Endothelial cell of umbilical vein (primary cell): Measurements from ENCODE around the gene ZRANB2. TPM values are rescaled to one million over a fixed set of nuclear protein-coding genes. Genes with fewer than 3 reads are reported as not detected.

ENCODE experiments used
- BruUV-seq: library from RNA; stranded (reverse); fragments of 400-500 nt; replicated peaks from 2 replicates; lab custom pipeline; 2021; lab: Mats Ljungman, UMichigan
- CTCF ChIA-PET: fragments of 300-600, 350-600 bp; sonication (Branson Sonifier 250); formaldehyde crosslinking; loops from one replicate; lab custom pipeline; 2021; ENCODE audit warnings: antibody characterized with exemption, inconsistent platforms; lab: Charles Lee
- POLR2A ChIA-PET: fragments of 300-600, 350-600 bp; sonication (Branson Sonifier 250); formaldehyde crosslinking; loops from one replicate; lab custom pipeline; 2021; ENCODE audit warnings: antibody characterized with exemption, inconsistent platforms; lab: Charles Lee
- DNase-seq: peaks from one replicate; pipeline ENCODE4 v3.0.0-alpha.2; 2011; ENCODE audit warnings: low read depth, low spot score
- FAIRE-seq: peaks from 2 replicates; lab custom pipeline; 2011; peaks lifted over from hg19 to GRCh38; lab: Jason Lieb, UNC
- H2AFZ ChIP-seq: 2 replicates; pipeline ENCODE4 v1.6.0; 2012; ENCODE audit warnings: low read depth, low read length, control low read depth, inconsistent platforms
- H3K27ac ChIP-seq: 2 replicates; pipeline ENCODE4 v1.5.1; 2011; ENCODE audit warnings: low read depth, mild to moderate bottlenecking, control low read depth, low read length, moderate library complexity; ENCODE audit not compliant: insufficient read depth
- H3K27me3 ChIP-seq, 2 experiments: 2 replicates each; pipeline versions ENCODE4 v1.6.0 to v1.6.1; 2011; ENCODE audit warnings: low read length in 2 of 2, mixed read lengths in 1 of 2; ENCODE audit not compliant: control insufficient read depth in 2 of 2, insufficient read depth in 2 of 2
- H3K36me3 ChIP-seq, 2 experiments: 2 replicates in 1 of 2; 3 replicates in 1 of 2; pipeline ENCODE4 v1.5.1; 2011; ENCODE audit warnings: low read length in 2 of 2, mild to moderate bottlenecking in 1 of 2, moderate library complexity in 1 of 2; ENCODE audit not compliant: control insufficient read depth in 2 of 2, insufficient read depth in 2 of 2; ENCODE audit errors: extremely low read depth in 1 of 2
- H3K4me1 ChIP-seq: 3 replicates; pipeline ENCODE4 v1.5.1; 2011; ENCODE audit warnings: mild to moderate bottlenecking, low read length; ENCODE audit not compliant: control insufficient read depth, insufficient read depth; ENCODE audit errors: extremely low read depth
- H3K4me2 ChIP-seq: 2 replicates; pipeline ENCODE4 v1.6.1; 2011; ENCODE audit warnings: low read length, control low read depth, mixed read lengths; ENCODE audit not compliant: insufficient read depth
- H3K4me3 ChIP-seq, 3 experiments: fragments of 200-600 bp in 1 of 3; sonication (generic), shearing (Covaris generic) in 1 of 3; replicated peaks in 1 of 3; 2 replicates each; pipeline ENCODE4 v1.5.1; 2011 to 2016; ENCODE audit warnings: control low read depth in 3 of 3, low read length in 3 of 3, mild to moderate bottlenecking in 2 of 3, inconsistent platforms in 1 of 3, low read depth in 1 of 3, moderate library complexity in 1 of 3; ENCODE audit not compliant: insufficient read depth in 1 of 3
- H3K79me2 ChIP-seq: 2 replicates; pipeline ENCODE4 v1.6.0; 2012; ENCODE audit warnings: low read length, inconsistent platforms; ENCODE audit not compliant: control insufficient read depth, insufficient read depth
- H3K9ac ChIP-seq: replicated peaks from 2 replicates; pipeline ENCODE3; 2011; ENCODE audit warnings: low read length, control low read depth; ENCODE audit not compliant: insufficient read depth; ENCODE audit errors: extremely low read depth
- H3K9me1 ChIP-seq: replicated peaks from 3 replicates; pipeline ENCODE4 v1.6.0; 2011; ENCODE audit warnings: mild to moderate bottlenecking, low read length; ENCODE audit not compliant: control insufficient read depth, insufficient read depth; ENCODE audit errors: extremely low read depth
- H3K9me3 ChIP-seq: replicated peaks from 2 replicates; pipeline ENCODE4 v1.5.1; 2012; ENCODE audit warnings: low read length, inconsistent platforms; ENCODE audit not compliant: control insufficient read depth, insufficient read depth
- H4K20me1 ChIP-seq: replicated peaks from 2 replicates; pipeline ENCODE3; 2011; ENCODE audit warnings: mild to moderate bottlenecking, low read length; ENCODE audit not compliant: control insufficient read depth, insufficient read depth; ENCODE audit errors: extremely low read depth
- EZH2 ChIP-seq: IDR thresholded peaks from 2 replicates; pipeline ENCODE4 v1.6.1; 2012; ENCODE audit warnings: borderline replicate concordance, low read depth, mild to moderate bottlenecking, moderate library complexity, low read length, inconsistent platforms; ENCODE audit not compliant: severe bottlenecking
- FOS ChIP-seq: IDR thresholded peaks from 2 replicates; pipeline ENCODE4 v1.6.1; 2011; ENCODE audit warnings: mild to moderate bottlenecking, low read length, moderate library complexity, borderline replicate concordance; ENCODE audit not compliant: insufficient read depth
- GATA2 ChIP-seq: IDR thresholded peaks from 2 replicates; pipeline ENCODE4 v1.7.0; 2011; ENCODE audit warnings: low read depth, mild to moderate bottlenecking, moderate library complexity, mixed read lengths, low read length; ENCODE audit not compliant: insufficient read length, insufficient read depth
- JUN ChIP-seq: IDR thresholded peaks from 2 replicates; pipeline ENCODE4 v1.6.1; 2011; ENCODE audit warnings: borderline replicate concordance, low read depth; ENCODE audit not compliant: insufficient read length, insufficient read depth
- MYC ChIP-seq: IDR thresholded peaks from one replicate; pipeline ENCODE4 v1.6.1; 2011; ENCODE audit warnings: mild to moderate bottlenecking, low read depth, low read length
- POLR2A ChIP-seq: IDR thresholded peaks from 2 replicates; pipeline ENCODE4 v1.6.1; 2012; ENCODE audit warnings: low read depth, mild to moderate bottlenecking, control low read depth, low read length
- POLR2AphosphoS5 ChIP-seq: IDR thresholded peaks from 2 replicates; pipeline ENCODE4 v1.6.1; 2012; ENCODE audit warnings: low read depth, mild to moderate bottlenecking, control low read depth, low read length, moderate library complexity; ENCODE audit not compliant: insufficient read depth
- dilution Hi-C: fragments of 300-500 bp; cut with MboI; formaldehyde crosslinking; loops from one replicate; pipeline ENCODE4 v1.15.0; 2019; ENCODE audit warnings: low sequenced_read_pairs; ENCODE audit not compliant: extremely low pct_ligation_motif_present
- intact Hi-C: fragments of 100-400 bp; cut with micrococcal nuclease; formaldehyde crosslinking; loops from one replicate; pipeline ENCODE4 v1.10.0; 2022
- polyA plus RNA-seq, 4 experiments: library from polyadenylated mRNA; depleted of rRNA in 3 of 4; stranded (reverse) in 3 of 4; unstranded in 1 of 4; fragments of >200 nt; gene quantifications; 2 replicates each; pipeline versions ENCODE4 v1.2.1 to v1.2.3, GENCODE V29; 2011 to 2012; ENCODE audit warnings: missing spikeins in 1 of 4
- total RNA-seq: library from RNA; stranded (reverse); gene quantifications from 2 replicates; pipeline ENCODE4 v1.2.3, GENCODE V29; 2021
- TF ChIP-seq, protein P1 (sequence below), 2 donors: IDR thresholded peaks; 1 replicate in 1 of 2; 2 replicates in 1 of 2; pipeline ENCODE4 v1.5.1; 2011; ENCODE audit warnings: low read length in 2 of 2, mild to moderate bottlenecking in 2 of 2, moderate library complexity in 2 of 2, control low read depth in 1 of 2, inconsistent platforms in 1 of 2, low read depth in 1 of 2; ENCODE audit not compliant: insufficient read depth in 1 of 2; ENCODE audit errors: extremely low read depth in 1 of 2
- TF ChIP-seq, protein P2 (sequence below): IDR thresholded peaks from 2 replicates; pipeline ENCODE4 v1.6.1; 2011; ENCODE audit not compliant: insufficient read depth, insufficient read length

The ZRANB2 gene
- total and polyA plus RNA-seq, 2 donors (not counting 3 experiments of a cell fraction or from before 2014, with no cell fraction given), result 23.6 to 84.1 TPM

DNA sequence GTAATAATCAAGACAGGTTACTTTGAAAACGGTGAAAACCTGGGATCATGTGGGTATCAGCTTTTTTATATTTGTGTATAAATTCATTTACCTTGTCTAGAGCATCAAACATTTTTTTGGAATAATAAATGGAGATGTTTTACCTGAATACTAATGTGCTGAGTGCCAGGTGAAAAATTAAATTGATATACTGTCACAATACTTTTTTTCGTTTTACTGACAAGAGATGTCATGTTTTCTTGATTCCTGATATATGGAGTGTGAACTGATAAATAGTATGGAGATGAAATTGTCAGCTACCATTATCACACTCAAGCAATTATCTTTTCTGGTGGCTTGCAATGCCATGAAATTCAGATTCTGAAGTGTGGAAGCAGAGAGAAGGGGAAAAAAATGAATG is 47.2 kb upstream of the ZRANB2 start:
- no peak for TF ChIP-seq JUN
- no peak for TF ChIP-seq GATA2
- TF ChIP-seq POLR2A, result no peak
- TF ChIP-seq, protein P1, sequence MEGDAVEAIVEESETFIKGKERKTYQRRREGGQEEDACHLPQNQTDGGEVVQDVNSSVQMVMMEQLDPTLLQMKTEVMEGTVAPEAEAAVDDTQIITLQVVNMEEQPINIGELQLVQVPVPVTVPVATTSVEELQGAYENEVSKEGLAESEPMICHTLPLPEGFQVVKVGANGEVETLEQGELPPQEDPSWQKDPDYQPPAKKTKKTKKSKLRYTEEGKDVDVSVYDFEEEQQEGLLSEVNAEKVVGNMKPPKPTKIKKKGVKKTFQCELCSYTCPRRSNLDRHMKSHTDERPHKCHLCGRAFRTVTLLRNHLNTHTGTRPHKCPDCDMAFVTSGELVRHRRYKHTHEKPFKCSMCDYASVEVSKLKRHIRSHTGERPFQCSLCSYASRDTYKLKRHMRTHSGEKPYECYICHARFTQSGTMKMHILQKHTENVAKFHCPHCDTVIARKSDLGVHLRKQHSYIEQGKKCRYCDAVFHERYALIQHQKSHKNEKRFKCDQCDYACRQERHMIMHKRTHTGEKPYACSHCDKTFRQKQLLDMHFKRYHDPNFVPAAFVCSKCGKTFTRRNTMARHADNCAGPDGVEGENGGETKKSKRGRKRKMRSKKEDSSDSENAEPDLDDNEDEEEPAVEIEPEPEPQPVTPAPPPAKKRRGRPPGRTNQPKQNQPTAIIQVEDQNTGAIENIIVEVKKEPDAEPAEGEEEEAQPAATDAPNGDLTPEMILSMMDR (IDR thresholded peaks at IDR 0.05; ENCODE audit: extremely low read depth in 1 of 2, insufficient read depth in 1 of 2, low read depth in 1 of 2, low read length in 2 of 2), result no peak
- TF ChIP-seq FOS, result no peak
- TF ChIP-seq MYC, result no peak
- no peak for TF ChIP-seq EZH2
- TF ChIP-seq, protein P2, sequence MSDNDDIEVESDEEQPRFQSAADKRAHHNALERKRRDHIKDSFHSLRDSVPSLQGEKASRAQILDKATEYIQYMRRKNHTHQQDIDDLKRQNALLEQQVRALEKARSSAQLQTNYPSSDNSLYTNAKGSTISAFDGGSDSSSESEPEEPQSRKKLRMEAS, result no peak
- no peak for TF ChIP-seq POLR2AphosphoS5
- H3K4me2 ChIP-seq, result no peak overlapping the region
- CTCF ChIA-PET, result no interaction called here
- no TSS peak for BruUV-seq
- no peaks in the 10 kb centered on the region for H3K9me3 ChIP-seq
- DNase-seq, result no peak
- no peaks in the 10 kb centered on the region for H3K4me1 ChIP-seq
- no peaks in the 10 kb centered on the region for H3K9me1 ChIP-seq
- H3K27me3 ChIP-seq, result no peaks in the 10 kb centered on the region
- no peaks in the 10 kb centered on the region for H4K20me1 ChIP-seq
- H3K79me2 ChIP-seq, result no peaks in the 10 kb centered on the region
- H3K4me3 ChIP-seq, result no peak overlapping the region
- dilution Hi-C loops (no loop called here), intact Hi-C loops (no loop called here)
- no peak overlapping the region for H3K27ac ChIP-seq
- H2AFZ ChIP-seq, result no peak overlapping the region
- no peak for FAIRE-seq
- H3K9ac ChIP-seq, result no peak overlapping the region
- no peaks in the 10 kb centered on the region for H3K36me3 ChIP-seq
- POLR2A ChIA-PET, result no interaction called here
